GM18873 (cell line): ENCODE data around the gene ADD1.

Source experiments
- ATAC-seq: cut with Tn5 transposase; IDR thresholded peaks from one replicate; pipeline ENCODE4 v1.9.1; 2021; ENCODE audit warnings: mild to moderate bottlenecking, moderate library complexity, moderate number of reproducible peaks; ENCODE audit not compliant: unreplicated experiment, low FRiP score

The ADD1 gene

GRCh38 chr4:2843263-2843940, at the start of gene ADD1:
TSS of gene ADD1 (plus strand) at chr4:2843844. CDS start at chr4:2875916, 32,072 bp downstream.
- ATAC-seq, result peak; percentile 70

- no peak for ATAC-seq
These were observed 49.0 kb upstream of the ADD1 start for GRCh38 chr4:2794486-2795299.

- no peak for ATAC-seq
These were observed 48.2 kb upstream of the ADD1 start for GRCh38 chr4:2795300-2795892.

- no peak for ATAC-seq
These were observed 47.5 kb upstream of the ADD1 start for GRCh38 chr4:2795893-2796848.

GRCh38 chr4:2796849-2797544, 46.6 kb upstream of the ADD1 start:
- no peak for ATAC-seq

GRCh38 chr4:2797545-2798305, 45.9 kb upstream of the ADD1 start:
- no peak for ATAC-seq

- no peak for ATAC-seq
These were observed 45.0 kb upstream of the ADD1 start for GRCh38 chr4:2798399-2799223.

GRCh38 chr4:2799224-2799911, 44.3 kb upstream of the ADD1 start:
- no peak for ATAC-seq

- no peak for ATAC-seq
These were observed 43.5 kb upstream of the ADD1 start for GRCh38 chr4:2799971-2800690.

- no peak for ATAC-seq
These were observed 42.7 kb upstream of the ADD1 start for GRCh38 chr4:2800691-2801596.

GRCh38 chr4:2802618-2803531, 40.8 kb upstream of the ADD1 start:
- no peak for ATAC-seq

GRCh38 chr4:2803624-2804448, 39.8 kb upstream of the ADD1 start:
- ATAC-seq, result no peak

- ATAC-seq, result no peak
These were observed 39.1 kb upstream of the ADD1 start for GRCh38 chr4:2804449-2804972.

- no peak for ATAC-seq
These were observed 38.6 kb upstream of the ADD1 start for GRCh38 chr4:2804973-2805501.
